Endothelial cell of umbilical vein (primary cell): ENCODE results near the gene MYH9. TPM values are rescaled to one million over a fixed set of nuclear protein-coding genes. Genes with fewer than 3 reads are reported as not detected.
A peak's percentile ranks its signal among the peaks of the same experiment; 100 is the strongest.

Source experiments
- BruUV-seq: library from RNA; stranded (reverse); fragments of 400-500 nt; replicated peaks from 2 replicates; lab custom pipeline; 2021; lab: Mats Ljungman, UMichigan
- CTCF ChIA-PET: fragments of 300-600, 350-600 bp; sonication (Branson Sonifier 250); formaldehyde crosslinking; loops from one replicate; lab custom pipeline; 2021; ENCODE audit warnings: antibody characterized with exemption, inconsistent platforms; lab: Charles Lee
- POLR2A ChIA-PET: fragments of 300-600, 350-600 bp; sonication (Branson Sonifier 250); formaldehyde crosslinking; loops from one replicate; lab custom pipeline; 2021; ENCODE audit warnings: antibody characterized with exemption, inconsistent platforms; lab: Charles Lee
- DNase-seq: peaks from one replicate; pipeline ENCODE4 v3.0.0-alpha.2; 2011; ENCODE audit warnings: low read depth, low spot score
- FAIRE-seq: peaks from 2 replicates; lab custom pipeline; 2011; peaks lifted over from hg19 to GRCh38; lab: Jason Lieb, UNC
- H2AFZ ChIP-seq: 2 replicates; pipeline ENCODE4 v1.6.0; 2012; ENCODE audit warnings: low read depth, low read length, control low read depth, inconsistent platforms
- H3K27ac ChIP-seq: 2 replicates; pipeline ENCODE4 v1.5.1; 2011; ENCODE audit warnings: low read depth, mild to moderate bottlenecking, control low read depth, low read length, moderate library complexity; ENCODE audit not compliant: insufficient read depth
- H3K27me3 ChIP-seq, 2 experiments: 2 replicates each; pipeline versions ENCODE4 v1.6.0 to v1.6.1; 2011; ENCODE audit warnings: low read length in 2 of 2, mixed read lengths in 1 of 2; ENCODE audit not compliant: control insufficient read depth in 2 of 2, insufficient read depth in 2 of 2
- H3K36me3 ChIP-seq, 2 experiments: 2 replicates in 1 of 2; 3 replicates in 1 of 2; pipeline ENCODE4 v1.5.1; 2011; ENCODE audit warnings: low read length in 2 of 2, mild to moderate bottlenecking in 1 of 2, moderate library complexity in 1 of 2; ENCODE audit not compliant: control insufficient read depth in 2 of 2, insufficient read depth in 2 of 2; ENCODE audit errors: extremely low read depth in 1 of 2
- H3K4me1 ChIP-seq: 3 replicates; pipeline ENCODE4 v1.5.1; 2011; ENCODE audit warnings: mild to moderate bottlenecking, low read length; ENCODE audit not compliant: control insufficient read depth, insufficient read depth; ENCODE audit errors: extremely low read depth
- H3K4me2 ChIP-seq: 2 replicates; pipeline ENCODE4 v1.6.1; 2011; ENCODE audit warnings: low read length, control low read depth, mixed read lengths; ENCODE audit not compliant: insufficient read depth
- H3K4me3 ChIP-seq, 3 experiments: fragments of 200-600 bp in 1 of 3; sonication (generic), shearing (Covaris generic) in 1 of 3; replicated peaks in 1 of 3; 2 replicates each; pipeline ENCODE4 v1.5.1; 2011 to 2016; ENCODE audit warnings: control low read depth in 3 of 3, low read length in 3 of 3, mild to moderate bottlenecking in 2 of 3, inconsistent platforms in 1 of 3, low read depth in 1 of 3, moderate library complexity in 1 of 3; ENCODE audit not compliant: insufficient read depth in 1 of 3
- H3K79me2 ChIP-seq: 2 replicates; pipeline ENCODE4 v1.6.0; 2012; ENCODE audit warnings: low read length, inconsistent platforms; ENCODE audit not compliant: control insufficient read depth, insufficient read depth
- H3K9ac ChIP-seq: replicated peaks from 2 replicates; pipeline ENCODE3; 2011; ENCODE audit warnings: low read length, control low read depth; ENCODE audit not compliant: insufficient read depth; ENCODE audit errors: extremely low read depth
- H3K9me1 ChIP-seq: replicated peaks from 3 replicates; pipeline ENCODE4 v1.6.0; 2011; ENCODE audit warnings: mild to moderate bottlenecking, low read length; ENCODE audit not compliant: control insufficient read depth, insufficient read depth; ENCODE audit errors: extremely low read depth
- H3K9me3 ChIP-seq: replicated peaks from 2 replicates; pipeline ENCODE4 v1.5.1; 2012; ENCODE audit warnings: low read length, inconsistent platforms; ENCODE audit not compliant: control insufficient read depth, insufficient read depth
- H4K20me1 ChIP-seq: replicated peaks from 2 replicates; pipeline ENCODE3; 2011; ENCODE audit warnings: mild to moderate bottlenecking, low read length; ENCODE audit not compliant: control insufficient read depth, insufficient read depth; ENCODE audit errors: extremely low read depth
- CTCF ChIP-seq, 2 donors: IDR thresholded peaks; 1 replicate in 1 of 2; 2 replicates in 1 of 2; pipeline ENCODE4 v1.5.1; 2011; ENCODE audit warnings: low read length in 2 of 2, mild to moderate bottlenecking in 2 of 2, moderate library complexity in 2 of 2, control low read depth in 1 of 2, inconsistent platforms in 1 of 2, low read depth in 1 of 2; ENCODE audit not compliant: insufficient read depth in 1 of 2; ENCODE audit errors: extremely low read depth in 1 of 2
- EZH2 ChIP-seq: IDR thresholded peaks from 2 replicates; pipeline ENCODE4 v1.6.1; 2012; ENCODE audit warnings: borderline replicate concordance, low read depth, mild to moderate bottlenecking, moderate library complexity, low read length, inconsistent platforms; ENCODE audit not compliant: severe bottlenecking
- FOS ChIP-seq: IDR thresholded peaks from 2 replicates; pipeline ENCODE4 v1.6.1; 2011; ENCODE audit warnings: mild to moderate bottlenecking, low read length, moderate library complexity, borderline replicate concordance; ENCODE audit not compliant: insufficient read depth
- GATA2 ChIP-seq: IDR thresholded peaks from 2 replicates; pipeline ENCODE4 v1.7.0; 2011; ENCODE audit warnings: low read depth, mild to moderate bottlenecking, moderate library complexity, mixed read lengths, low read length; ENCODE audit not compliant: insufficient read length, insufficient read depth
- JUN ChIP-seq: IDR thresholded peaks from 2 replicates; pipeline ENCODE4 v1.6.1; 2011; ENCODE audit warnings: borderline replicate concordance, low read depth; ENCODE audit not compliant: insufficient read length, insufficient read depth
- MAX ChIP-seq: IDR thresholded peaks from 2 replicates; pipeline ENCODE4 v1.6.1; 2011; ENCODE audit not compliant: insufficient read depth, insufficient read length
- MYC ChIP-seq: IDR thresholded peaks from one replicate; pipeline ENCODE4 v1.6.1; 2011; ENCODE audit warnings: mild to moderate bottlenecking, low read depth, low read length
- POLR2A ChIP-seq: IDR thresholded peaks from 2 replicates; pipeline ENCODE4 v1.6.1; 2012; ENCODE audit warnings: low read depth, mild to moderate bottlenecking, control low read depth, low read length
- POLR2AphosphoS5 ChIP-seq: IDR thresholded peaks from 2 replicates; pipeline ENCODE4 v1.6.1; 2012; ENCODE audit warnings: low read depth, mild to moderate bottlenecking, control low read depth, low read length, moderate library complexity; ENCODE audit not compliant: insufficient read depth
- dilution Hi-C: fragments of 300-500 bp; cut with MboI; formaldehyde crosslinking; loops from one replicate; pipeline ENCODE4 v1.15.0; 2019; ENCODE audit warnings: low sequenced_read_pairs; ENCODE audit not compliant: extremely low pct_ligation_motif_present
- intact Hi-C: fragments of 100-400 bp; cut with micrococcal nuclease; formaldehyde crosslinking; loops from one replicate; pipeline ENCODE4 v1.10.0; 2022
- polyA plus RNA-seq, 4 experiments: library from polyadenylated mRNA; depleted of rRNA in 3 of 4; stranded (reverse) in 3 of 4; unstranded in 1 of 4; fragments of >200 nt; gene quantifications; 2 replicates each; pipeline versions ENCODE4 v1.2.1 to v1.2.3, GENCODE V29; 2011 to 2012; ENCODE audit warnings: missing spikeins in 1 of 4
- total RNA-seq: library from RNA; stranded (reverse); gene quantifications from 2 replicates; pipeline ENCODE4 v1.2.3, GENCODE V29; 2021

MYH9 gene
- total and polyA plus RNA-seq, 2 donors (not counting 3 experiments of a cell fraction or from before 2014, with no cell fraction given), result 188 to 1,413 TPM

DNA sequence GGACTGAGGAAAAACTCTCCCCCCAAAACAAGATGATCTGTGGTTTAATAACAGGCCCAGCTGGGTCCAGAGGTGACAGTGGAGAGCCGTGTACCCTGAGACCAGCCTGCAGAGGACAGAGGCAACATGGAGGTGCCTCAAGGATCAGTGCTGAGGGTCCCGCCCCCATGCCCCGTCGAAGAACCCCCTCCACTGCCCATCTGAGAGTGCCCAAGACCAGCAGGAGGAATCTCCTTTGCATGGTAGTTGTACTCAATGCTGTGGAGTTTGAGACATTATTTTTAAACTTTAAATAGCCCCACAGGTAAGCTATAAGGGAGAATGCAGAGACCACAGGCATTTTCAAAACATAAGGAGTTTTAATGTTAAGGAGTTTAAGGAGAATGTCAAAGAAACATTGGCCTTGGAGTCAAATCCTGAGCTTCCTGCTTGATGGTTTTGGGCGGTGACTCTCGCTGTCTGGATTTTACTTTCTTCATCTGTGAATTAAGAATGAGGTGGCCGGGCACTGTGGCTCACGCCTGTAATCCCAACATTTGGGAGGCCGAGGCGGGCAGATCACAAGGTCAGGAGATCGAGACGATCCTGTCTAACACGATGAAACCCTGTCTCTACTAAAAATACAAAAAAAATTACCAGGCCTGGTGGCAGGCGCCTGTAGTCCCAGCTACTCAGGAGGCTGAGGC is 128.0 kb downstream of the MYH9 start:
- dilution Hi-C loops, result no loop called here
- POLR2A ChIA-PET, result no interaction called here
- FAIRE-seq, result no peak

More for the DNA sequence above, 128.0 kb downstream of the MYH9 start:
- peak overlapping the region; percentile 5 for H3K4me2 ChIP-seq
- no TSS peak for BruUV-seq
- peaks cover 24% of the 10 kb centered on the region for H3K4me1 ChIP-seq
- H4K20me1 ChIP-seq, result no peaks in the 10 kb centered on the region
- H3K4me3 ChIP-seq, result no peak overlapping the region
- H3K9ac ChIP-seq, result peak overlapping the region; percentile 8
- TF ChIP-seq CTCF (IDR thresholded peaks at IDR 0.05; ENCODE audit: extremely low read depth in 1 of 2, insufficient read depth in 1 of 2, low read depth in 1 of 2, low read length in 2 of 2), result no peak
- TF ChIP-seq FOS, result no peak
- no peak for TF ChIP-seq MAX
- TF ChIP-seq POLR2AphosphoS5, result no peak
- no peak for TF ChIP-seq GATA2
- TF ChIP-seq JUN, result no peak
- no peak for TF ChIP-seq EZH2
- no peak for TF ChIP-seq POLR2A
- no peak for TF ChIP-seq MYC
- no peaks in the 10 kb centered on the region for H3K27me3 ChIP-seq
- H3K27ac ChIP-seq, result peak overlapping the region; percentile 27
- H3K9me3 ChIP-seq, result no peaks in the 10 kb centered on the region
- H3K9me1 ChIP-seq, result no peaks in the 10 kb centered on the region
- intact Hi-C loops, result no loop called here
- CTCF ChIA-PET, result interaction anchor here (1.5 to 2.1 kb wide), 7 partner anchors 15 to 193 kb away, joined by 3 to 7 read pairs (median 6); partner anchors contain the start of gene APOL2
- no peaks in the 10 kb centered on the region for H3K36me3 ChIP-seq
- no peak for DNase-seq
- peak overlapping the region; percentile 80 for H2AFZ ChIP-seq
- no peaks in the 10 kb centered on the region for H3K79me2 ChIP-seq
